T47D (cell line): ENCODE measurements around the gene BCAS3.
"Not testable (repeated sequence)": the region's sequence is repeated elsewhere in the genome, so short reads cannot be mapped to it uniquely, and the experiment has no call there.

ENCODE experiments used
- DNase-seq, 2 experiments: peaks; one replicate each; pipeline versions ENCODE4 v3.0.0 to v3.0.0-alpha.2; 2011 to 2012; ENCODE audit warnings: low read depth in 1 of 2, low spot score in 1 of 2
- JUND ChIP-seq: IDR thresholded peaks from 2 replicates; pipeline ENCODE4 v1.6.1; 2012; ENCODE audit warnings: low read depth
- in situ Hi-C: cut with HindIII; loops from 2 replicates; pipeline ENCODE4 v1.10.0; 2016; ENCODE audit warnings: low sequenced_read_pairs, low pct_unique_long_range_greater_than_20kb

Gene BCAS3

DNA sequence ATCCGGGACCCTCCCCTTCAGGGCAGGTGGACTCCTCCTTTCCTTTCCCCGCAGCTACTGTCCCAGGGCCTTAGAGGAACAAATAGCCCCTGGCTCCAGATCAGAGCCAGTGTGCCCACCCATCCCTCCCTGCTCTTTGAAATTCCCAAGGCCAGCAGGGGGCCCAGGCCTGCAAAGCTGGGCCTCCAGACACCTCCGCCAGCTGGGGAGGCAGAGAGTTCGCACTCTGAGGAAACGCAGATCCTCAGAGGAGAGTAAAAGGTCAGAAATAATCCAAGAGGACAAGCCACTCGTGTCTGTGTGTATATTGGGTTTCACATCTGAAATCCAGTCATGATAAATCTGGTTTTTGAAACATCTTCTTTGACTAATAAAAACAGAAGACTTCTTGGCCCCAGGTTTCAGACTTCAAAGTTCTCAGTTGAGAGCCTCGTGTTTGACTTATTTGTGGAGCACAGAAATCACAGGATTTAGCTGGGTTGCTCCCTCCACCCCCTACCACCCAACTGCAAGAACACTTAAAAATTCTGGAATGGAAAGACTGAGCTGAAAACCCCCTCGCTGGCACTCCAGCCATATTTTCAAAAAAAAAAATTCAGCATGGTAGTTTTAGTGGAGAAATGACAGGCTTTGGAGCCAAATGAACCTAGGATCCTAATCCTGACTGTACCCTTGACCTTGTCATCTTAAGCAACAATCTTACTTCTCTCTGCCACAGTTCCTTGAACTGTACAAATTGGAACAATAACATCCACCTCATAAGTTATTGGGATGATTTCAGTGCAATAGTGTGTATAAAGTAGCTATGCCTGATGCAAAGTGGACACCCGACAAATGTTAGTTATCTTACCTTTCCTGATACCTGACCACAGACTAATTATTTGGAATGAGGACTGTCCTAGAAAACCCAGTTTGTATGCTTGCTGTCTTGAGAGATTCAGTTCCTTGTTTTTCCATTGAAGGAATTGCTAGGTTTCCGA is 677.5 kb downstream of the BCAS3 start:
- in situ Hi-C loops, result no loop called here
- no peak for TF ChIP-seq JUND
- no peak for DNase-seq

DNA sequence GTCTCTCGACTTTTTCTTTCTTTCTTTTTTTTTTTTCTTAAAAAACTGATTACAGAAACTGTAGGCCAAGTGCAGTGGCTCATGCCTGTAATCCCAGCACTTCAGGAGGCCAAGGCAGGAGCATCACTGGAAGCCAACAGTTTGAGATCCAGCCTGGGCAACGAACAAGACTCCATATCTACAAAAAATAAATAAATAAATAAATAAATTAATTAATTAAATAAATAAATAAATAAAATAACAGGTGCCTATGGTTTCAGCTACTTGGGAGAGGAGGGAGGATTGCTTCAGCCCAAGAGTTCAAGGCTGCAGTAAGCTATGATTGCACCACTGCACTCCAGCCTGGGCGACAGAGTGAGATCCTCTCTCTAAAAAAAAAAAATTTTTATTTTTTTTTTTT is 679.4 kb downstream of the BCAS3 start:
- in situ Hi-C loops, DNase-seq: not testable (repeated sequence)

- DNase-seq, in situ Hi-C loops: not testable (repeated sequence)
Observed at GRCh38 chr17:61359513-61359912, 681.9 kb downstream of the BCAS3 start.

- no peak for TF ChIP-seq JUND
- in situ Hi-C loops, result no loop called here
- no peak for DNase-seq
Observed at GRCh38 chr17:61360318-61360943, 682.8 kb downstream of the BCAS3 start.

DNA sequence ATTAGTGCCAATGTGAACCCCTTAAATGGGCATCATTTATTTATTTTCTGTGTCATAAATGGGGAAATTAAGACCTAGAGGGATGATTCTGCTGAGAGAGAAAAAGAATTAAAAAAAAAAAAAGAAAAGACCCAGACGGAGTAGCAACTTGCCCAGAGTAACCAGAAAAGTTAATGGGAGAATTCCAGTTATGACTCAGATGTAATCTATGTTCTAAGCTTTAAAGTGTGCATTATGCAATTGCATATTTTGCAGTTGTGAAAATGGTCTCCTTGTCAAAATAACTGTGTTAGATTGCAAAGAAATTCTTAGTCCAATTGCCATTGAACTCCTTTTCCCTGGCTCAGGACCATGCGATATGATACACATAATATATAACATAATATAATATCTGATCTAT is 683.4 kb downstream of the BCAS3 start:
- no peak for DNase-seq
- no peak for TF ChIP-seq JUND
- in situ Hi-C loops, result no loop called here

DNA sequence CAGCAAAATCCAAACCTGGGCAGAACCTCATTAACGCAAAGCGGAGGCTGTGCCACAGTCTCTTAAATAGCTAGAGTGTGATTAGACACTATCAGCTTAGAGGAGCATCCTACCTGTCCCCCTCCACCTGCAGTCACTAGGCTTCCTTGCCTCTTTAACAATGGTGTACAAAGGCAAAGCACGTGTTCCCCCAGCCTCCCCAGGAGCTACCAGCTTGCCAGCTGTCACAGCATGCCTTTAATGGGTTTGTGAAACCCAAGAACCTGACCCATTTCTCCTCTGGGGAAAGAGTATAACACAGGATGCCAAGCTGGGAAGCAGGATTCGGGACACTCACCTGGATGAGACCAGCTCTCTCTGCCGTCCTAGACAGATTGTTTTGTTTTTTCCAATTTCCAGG is 684.7 kb downstream of the BCAS3 start:
- no peak for TF ChIP-seq JUND
- in situ Hi-C loops, result no loop called here
- DNase-seq, result no peak

DNA sequence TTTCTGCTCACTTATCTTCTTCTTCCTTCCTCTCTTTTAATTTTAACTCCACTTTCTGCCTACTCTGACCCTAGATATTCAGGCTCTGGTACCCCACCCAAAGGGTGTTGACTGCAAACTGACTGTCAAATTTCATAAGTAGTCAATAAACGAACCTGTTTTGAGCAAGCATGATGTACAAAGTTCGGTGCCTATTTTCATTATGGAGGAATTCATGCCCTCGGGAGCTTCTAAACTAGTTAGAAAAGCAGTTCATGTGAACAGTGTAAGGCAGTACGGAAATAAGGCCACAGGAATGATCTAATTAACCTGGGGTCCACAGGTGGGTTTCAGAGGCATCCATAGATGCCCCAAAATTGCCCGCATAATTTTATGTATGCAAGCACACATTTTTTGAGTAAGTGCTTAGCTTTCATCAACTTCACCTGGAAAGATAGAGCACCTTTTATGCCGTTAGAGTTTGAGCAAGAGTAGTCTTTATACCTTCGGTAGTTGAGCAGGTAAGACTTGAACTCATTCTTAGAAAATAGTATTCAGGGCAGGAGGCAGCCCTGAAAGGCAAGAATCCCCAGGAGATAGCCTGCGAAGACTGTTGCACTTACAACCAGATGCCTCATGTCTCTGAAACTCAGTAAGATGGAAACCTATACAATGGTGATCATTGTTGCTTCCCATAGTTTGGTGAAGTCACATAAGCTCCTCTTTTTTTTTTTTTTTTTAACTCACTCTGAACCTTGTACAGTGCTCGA is 685.4 kb downstream of the BCAS3 start:
- DNase-seq, result no peak
- in situ Hi-C loops, result no loop called here
- no peak for TF ChIP-seq JUND

GRCh38 chr17:61363601-61364462 is 686.2 kb downstream of the BCAS3 start:
- no peak for TF ChIP-seq JUND
- in situ Hi-C loops, result no loop called here
- no peak for DNase-seq

DNA sequence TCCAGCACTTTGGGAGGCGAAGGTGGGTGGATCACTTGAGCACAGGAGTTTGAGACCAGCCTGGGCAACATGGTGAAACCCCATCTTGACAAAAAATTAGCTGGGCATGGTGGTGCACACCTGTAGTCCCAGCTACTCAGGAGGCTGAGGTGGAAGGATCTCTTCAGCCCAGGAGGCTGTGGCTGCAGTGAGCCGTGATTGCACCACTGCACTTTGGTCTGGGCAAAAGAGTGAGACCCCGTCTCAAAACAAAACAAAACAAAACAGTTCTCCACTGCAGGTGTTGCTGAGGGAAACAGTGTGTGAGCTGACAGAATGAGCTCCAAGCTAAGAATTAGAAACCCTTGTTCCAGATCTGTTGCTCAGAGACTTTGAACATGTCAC is 686.8 kb downstream of the BCAS3 start:
- in situ Hi-C loops, result no loop called here
- DNase-seq, result no peak
- TF ChIP-seq JUND, result no peak

DNA sequence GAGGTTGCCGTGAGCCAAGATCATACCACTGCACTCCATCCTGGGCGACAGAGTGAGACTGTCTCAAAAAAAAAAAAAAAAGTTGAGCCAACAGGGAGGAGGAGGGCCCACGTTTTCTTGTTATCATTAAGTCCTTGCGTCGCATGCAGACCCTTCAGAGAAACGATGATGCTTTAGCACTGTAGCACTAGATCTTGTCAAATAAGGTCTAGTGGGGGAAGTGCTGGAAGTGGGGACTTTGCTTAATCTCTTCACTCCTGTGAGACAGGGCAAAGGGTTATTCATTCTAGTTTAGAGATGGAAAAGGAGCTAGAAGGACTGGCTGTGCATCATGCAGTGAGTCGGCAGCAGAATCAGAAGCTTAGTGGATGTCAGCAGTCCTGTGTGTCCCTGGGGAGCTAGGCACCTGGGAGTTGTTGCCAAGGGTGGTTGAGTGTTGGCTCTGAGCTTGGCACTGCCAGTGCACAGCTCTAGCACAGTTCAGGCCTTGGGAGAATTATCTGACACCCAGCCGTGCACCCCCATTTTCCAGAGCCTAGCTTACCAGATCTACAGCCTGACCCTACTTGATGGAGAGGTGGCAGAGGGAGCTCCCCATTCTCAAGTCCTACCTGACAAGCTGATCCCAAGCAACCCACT is 688.5 kb downstream of the BCAS3 start:
- in situ Hi-C loops, result no loop called here
- no peak for TF ChIP-seq JUND
- DNase-seq, result no peak

DNA sequence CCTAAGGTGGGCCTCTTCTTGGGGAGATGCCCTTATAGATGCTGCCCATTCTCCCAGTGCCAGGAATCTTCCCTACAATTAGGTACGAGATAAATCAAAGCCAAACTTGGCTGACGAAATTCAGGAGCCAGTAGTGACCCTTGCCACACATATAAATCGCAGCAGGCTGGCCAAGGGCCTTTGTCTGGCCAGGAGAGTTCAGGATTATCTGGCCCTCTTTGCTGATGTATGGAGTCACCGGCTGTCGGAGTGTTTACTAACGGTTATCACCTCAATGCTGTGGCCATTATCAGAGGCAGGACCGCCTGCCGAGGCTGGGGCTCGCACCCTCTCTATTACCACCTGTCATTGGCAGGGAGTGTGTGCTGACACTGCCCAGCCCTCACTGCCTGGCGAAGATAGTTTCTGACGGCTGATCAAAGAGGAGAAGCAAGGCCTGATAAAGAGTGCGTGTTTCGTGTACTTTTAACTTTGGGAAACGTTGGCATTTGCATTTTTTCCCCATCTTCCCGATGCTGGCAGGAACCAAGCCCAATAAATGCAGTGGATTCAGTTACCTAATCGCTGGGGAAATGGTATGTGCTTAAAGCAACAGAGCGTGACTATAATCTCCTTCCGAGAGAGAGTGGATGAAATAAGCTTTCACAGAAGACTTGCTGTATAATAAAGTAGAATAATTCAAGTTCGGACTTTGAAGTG is 689.2 kb downstream of the BCAS3 start:
- TF ChIP-seq JUND, result no peak
- DNase-seq, result no peak
- in situ Hi-C loops, result no loop called here
